BJ (cell line): Measurements from ENCODE around the gene MAP2K5. TPM values are rescaled to one million over a fixed set of nuclear protein-coding genes. Genes with fewer than 3 reads are reported as not detected.

ENCODE experiments used
- CTCF ChIA-PET: fragments of 350-600 bp; formaldehyde crosslinking; extraction: SDS; loops from one replicate; lab custom pipeline; 2021; ENCODE audit warnings: antibody characterized with exemption, inconsistent platforms; lab: Yijun Ruan, JAX
- POLR2A ChIA-PET: fragments of 300-600 bp; sonication (Branson Sonifier 250); formaldehyde crosslinking; extraction: SDS; loops from one replicate; lab custom pipeline; 2021; ENCODE audit warnings: antibody characterized with exemption; lab: Charles Lee
- DNase-seq: peaks from one replicate; pipeline ENCODE4 v3.0.0-alpha.2; 2011; ENCODE audit warnings: low read depth
- H3K27me3 ChIP-seq: 2 replicates; pipeline ENCODE4 v1.6.0; 2011; ENCODE audit warnings: low read length; ENCODE audit not compliant: control insufficient read depth, insufficient read depth
- H3K36me3 ChIP-seq: 2 replicates; pipeline ENCODE4 v1.5.1; 2011; ENCODE audit warnings: low read length; ENCODE audit not compliant: control insufficient read depth, insufficient read depth
- H3K4me3 ChIP-seq: 2 replicates; pipeline ENCODE4 v1.5.1; 2011; ENCODE audit warnings: low read depth, mild to moderate bottlenecking, control low read depth, low read length
- polyA plus RNA-seq: library from polyadenylated mRNA; depleted of rRNA; stranded (reverse); fragments of >200 nt; gene quantifications from 2 replicates; pipeline ENCODE4 v1.2.3, GENCODE V29; 2011
- TF ChIP-seq, protein P1 (sequence below): IDR thresholded peaks from 2 replicates; pipeline ENCODE4 v1.5.1; 2011; ENCODE audit warnings: low read depth, mild to moderate bottlenecking, control low read depth, inconsistent platforms, low read length, moderate library complexity; ENCODE audit not compliant: insufficient read depth

The MAP2K5 gene
- polyA plus RNA-seq, 1 experiment: 5.6 TPM

DNA sequence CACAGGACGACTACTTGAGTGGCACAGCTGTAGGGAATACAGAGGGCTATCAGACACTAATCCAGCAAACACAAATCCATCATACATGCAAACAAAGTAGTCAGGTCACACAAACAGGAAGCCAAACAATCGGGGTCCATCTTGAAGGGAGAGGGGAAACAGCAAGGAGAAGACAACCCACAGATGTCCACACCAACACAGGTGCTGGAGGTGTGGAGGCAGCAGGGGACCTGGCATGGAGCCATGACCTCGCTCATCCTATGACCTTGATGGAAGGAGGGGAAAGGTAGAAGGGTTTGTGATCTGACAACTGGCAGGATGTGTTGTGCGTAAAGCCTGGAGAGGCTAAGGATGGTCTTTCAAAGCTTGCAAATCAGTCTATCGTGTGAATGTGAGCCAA, 242.9 kb downstream of the MAP2K5 start:
- no peak for DNase-seq
- ChIA-PET CTCF (no interaction called here), POLR2A (interaction anchor here (0.7 kb wide), 1 partner anchor 9 kb away, joined by 4 read pairs; no protein-coding TSS in a partner anchor)
- H3K4me3 ChIP-seq: no peak overlapping the region
- 0 out of 2 replicates have a peak, but pooled peaks cover 4% of the 10 kb centered on the region for H3K36me3 ChIP-seq
- TF ChIP-seq, protein P1, sequence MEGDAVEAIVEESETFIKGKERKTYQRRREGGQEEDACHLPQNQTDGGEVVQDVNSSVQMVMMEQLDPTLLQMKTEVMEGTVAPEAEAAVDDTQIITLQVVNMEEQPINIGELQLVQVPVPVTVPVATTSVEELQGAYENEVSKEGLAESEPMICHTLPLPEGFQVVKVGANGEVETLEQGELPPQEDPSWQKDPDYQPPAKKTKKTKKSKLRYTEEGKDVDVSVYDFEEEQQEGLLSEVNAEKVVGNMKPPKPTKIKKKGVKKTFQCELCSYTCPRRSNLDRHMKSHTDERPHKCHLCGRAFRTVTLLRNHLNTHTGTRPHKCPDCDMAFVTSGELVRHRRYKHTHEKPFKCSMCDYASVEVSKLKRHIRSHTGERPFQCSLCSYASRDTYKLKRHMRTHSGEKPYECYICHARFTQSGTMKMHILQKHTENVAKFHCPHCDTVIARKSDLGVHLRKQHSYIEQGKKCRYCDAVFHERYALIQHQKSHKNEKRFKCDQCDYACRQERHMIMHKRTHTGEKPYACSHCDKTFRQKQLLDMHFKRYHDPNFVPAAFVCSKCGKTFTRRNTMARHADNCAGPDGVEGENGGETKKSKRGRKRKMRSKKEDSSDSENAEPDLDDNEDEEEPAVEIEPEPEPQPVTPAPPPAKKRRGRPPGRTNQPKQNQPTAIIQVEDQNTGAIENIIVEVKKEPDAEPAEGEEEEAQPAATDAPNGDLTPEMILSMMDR: no peak
- H3K27me3 ChIP-seq: no peaks in the 10 kb centered on the region

DNA sequence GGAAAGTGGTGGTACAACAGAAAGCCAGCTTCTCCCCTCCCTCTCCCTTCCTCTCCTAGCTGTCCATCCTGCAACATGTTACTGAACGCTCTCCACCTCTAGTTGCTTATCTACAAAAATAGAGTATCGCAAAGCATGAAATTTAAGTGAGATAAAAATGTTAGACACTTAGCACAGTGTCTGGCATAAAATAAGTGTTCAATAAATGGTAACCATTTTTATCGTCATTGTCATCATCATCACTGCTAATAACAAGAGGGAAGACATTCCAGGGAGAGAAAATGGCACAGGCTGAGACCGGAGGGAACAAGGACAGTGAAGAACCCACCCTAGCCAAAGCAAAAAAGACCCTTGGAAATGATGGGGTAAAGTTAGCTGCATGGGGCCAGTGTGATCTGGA, 244.1 kb downstream of the MAP2K5 start:
- H3K27me3 ChIP-seq: no peaks in the 10 kb centered on the region
- CTCF ChIA-PET: interaction anchor here (0.6 kb wide), 1 partner anchor 1254 kb away, joined by 3 read pairs; no protein-coding TSS in a partner anchor
- TF ChIP-seq, protein P1: no peak
- 0 out of 2 replicates have a peak, but pooled peaks cover 4% of the 10 kb centered on the region for H3K36me3 ChIP-seq
- no peak overlapping the region for H3K4me3 ChIP-seq
- no peak for DNase-seq
- POLR2A ChIA-PET: no interaction called here

DNA sequence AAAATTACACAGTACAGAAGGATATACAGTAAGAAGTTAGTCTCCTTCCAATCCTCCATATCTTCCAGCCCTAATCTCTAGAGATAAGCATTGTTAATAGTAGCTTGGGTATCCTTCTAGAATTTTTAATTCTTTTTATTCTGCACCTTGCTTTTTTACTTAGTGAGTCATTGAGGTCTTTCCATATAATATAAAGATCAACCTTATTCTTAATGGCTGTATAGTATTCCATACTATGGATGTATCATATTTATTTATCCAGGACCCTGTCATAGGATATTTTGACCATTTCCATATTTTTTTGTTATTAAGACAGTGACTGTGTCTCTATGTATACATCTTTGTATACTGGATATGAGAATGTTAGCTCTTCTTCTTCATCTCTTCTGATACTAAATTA, 246.5 kb downstream of the MAP2K5 start:
- POLR2A ChIA-PET: no interaction called here
- CTCF ChIA-PET: interaction anchor here (0.6 to 1.1 kb wide), 2 partner anchors 17 to 1820 kb away, joined by 3 read pairs; no protein-coding TSS in a partner anchor
- TF ChIP-seq, protein P1: no peak
- H3K4me3 ChIP-seq: no peak overlapping the region
- no peaks in the 10 kb centered on the region for H3K27me3 ChIP-seq
- 0 out of 2 replicates have a peak, but pooled peaks cover 1% of the 10 kb centered on the region for H3K36me3 ChIP-seq
- DNase-seq: no peak

DNA sequence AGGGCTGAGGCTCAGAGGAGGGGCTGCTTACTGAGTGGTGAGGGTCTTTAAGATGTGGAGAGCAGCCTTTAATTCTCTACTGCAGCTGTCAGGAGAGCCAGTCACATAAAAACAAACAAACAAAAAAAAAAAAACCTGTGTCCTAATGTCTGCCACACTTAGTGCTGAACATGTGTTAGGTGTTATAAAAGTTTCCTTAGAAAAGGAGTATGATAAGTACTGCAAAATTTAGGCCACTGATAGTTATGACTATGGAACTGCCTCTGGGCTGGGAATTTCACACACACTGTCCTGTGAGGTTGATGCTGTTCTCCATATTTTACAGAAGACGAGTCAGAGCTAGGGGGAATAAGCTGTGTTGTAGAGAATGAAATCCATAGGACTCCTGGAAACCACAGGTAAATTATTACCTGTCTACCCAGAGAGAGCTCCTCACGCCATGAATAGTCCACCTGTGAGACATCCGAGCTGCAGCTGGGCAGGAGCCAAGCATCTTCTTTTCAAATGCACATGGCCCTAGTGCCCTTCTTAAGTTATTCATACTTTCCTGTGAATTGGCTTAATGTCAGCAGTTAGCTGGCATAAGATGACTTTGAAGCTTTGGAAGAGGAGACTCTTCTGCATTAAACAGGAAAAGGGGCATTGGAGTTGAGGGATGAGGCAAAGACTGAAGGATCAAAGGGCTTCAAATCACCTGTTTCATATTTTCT, 248.3 kb downstream of the MAP2K5 start:
- POLR2A ChIA-PET: no interaction called here
- Histone ChIP-seq H3K4me3 (no peak overlapping the region), H3K36me3 (no peaks in the 10 kb centered on the region), H3K27me3 (no peaks in the 10 kb centered on the region)
- TF ChIP-seq, protein P1: no peak
- CTCF ChIA-PET: no interaction called here
- no peak for DNase-seq

DNA sequence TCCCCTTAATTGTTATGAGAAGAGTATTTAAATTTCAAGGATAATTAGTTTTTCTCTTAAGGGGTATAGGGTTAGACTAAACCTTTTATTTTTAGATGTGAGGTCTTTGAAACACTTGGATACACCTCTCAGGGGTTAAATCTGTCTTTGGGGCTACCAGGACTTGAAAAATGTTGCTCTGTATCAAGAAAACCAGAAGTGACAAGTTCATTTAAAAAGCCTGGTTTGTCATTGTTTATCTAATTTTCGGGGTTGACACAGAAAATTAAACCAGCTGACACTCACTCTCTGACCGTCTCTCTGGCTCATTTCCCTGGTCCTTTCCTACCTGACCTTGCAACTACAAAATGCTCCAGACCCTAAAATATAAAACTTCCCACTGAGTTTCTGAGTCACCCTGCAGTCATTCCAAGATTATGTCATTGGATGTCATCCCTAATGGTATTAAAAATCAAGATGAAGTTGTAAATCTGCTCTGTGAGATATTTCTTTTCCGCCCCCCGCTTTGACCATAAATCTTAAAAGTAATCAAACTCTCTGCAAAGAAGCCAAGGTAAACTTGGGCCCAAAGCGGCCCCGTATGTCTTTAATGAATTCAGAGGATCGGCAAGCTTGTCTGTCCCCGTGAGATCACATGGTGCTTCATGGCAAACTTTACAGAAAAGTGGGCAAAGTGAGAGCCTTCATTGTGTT, 249.9 kb downstream of the MAP2K5 start:
- no peak overlapping the region for H3K4me3 ChIP-seq
- no peaks in the 10 kb centered on the region for H3K36me3 ChIP-seq
- TF ChIP-seq, protein P1: no peak
- CTCF ChIA-PET: no interaction called here
- POLR2A ChIA-PET: no interaction called here
- no peaks in the 10 kb centered on the region for H3K27me3 ChIP-seq
- DNase-seq: no peak
